ENCODE data around the gene LSM2.

LSM2 gene

DNA sequence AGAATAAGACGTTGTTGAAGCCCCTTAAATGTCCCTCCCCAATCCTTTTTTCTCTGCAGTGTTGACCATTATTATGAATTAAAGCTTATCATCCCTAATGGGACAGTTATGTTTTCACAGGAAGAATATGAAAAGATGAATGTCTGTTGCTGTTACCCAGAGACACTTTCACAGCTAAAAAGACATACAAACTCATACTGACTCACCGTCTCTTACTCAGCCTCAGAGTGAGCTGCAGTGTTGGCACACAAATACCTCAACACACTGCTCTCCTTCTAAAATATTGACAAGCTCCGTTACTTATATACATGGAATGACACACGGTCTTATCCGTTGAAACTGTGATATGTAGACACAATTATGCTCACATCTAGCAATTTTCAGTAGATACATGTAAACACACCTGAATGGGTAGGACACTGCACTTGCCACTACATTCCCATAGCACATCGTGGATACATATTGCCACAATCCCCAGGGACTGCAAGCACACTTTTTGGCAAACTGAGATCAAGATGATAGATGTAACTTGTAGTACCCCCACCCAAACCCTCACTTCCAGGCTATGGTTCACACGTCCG lies 53.9 kb downstream of the LSM2 start:
- TF ChIP-seq, protein P1, sequence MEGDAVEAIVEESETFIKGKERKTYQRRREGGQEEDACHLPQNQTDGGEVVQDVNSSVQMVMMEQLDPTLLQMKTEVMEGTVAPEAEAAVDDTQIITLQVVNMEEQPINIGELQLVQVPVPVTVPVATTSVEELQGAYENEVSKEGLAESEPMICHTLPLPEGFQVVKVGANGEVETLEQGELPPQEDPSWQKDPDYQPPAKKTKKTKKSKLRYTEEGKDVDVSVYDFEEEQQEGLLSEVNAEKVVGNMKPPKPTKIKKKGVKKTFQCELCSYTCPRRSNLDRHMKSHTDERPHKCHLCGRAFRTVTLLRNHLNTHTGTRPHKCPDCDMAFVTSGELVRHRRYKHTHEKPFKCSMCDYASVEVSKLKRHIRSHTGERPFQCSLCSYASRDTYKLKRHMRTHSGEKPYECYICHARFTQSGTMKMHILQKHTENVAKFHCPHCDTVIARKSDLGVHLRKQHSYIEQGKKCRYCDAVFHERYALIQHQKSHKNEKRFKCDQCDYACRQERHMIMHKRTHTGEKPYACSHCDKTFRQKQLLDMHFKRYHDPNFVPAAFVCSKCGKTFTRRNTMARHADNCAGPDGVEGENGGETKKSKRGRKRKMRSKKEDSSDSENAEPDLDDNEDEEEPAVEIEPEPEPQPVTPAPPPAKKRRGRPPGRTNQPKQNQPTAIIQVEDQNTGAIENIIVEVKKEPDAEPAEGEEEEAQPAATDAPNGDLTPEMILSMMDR (IDR thresholded peaks at IDR 0.05; ENCODE audit: control insufficient read depth, extremely low read depth, insufficient read depth): no peak
- no peak for DNase-seq (ENCODE audit: low read depth)
- no peak overlapping the region for H3K4me3 ChIP-seq (ENCODE audit: low read depth, low read length)

DNA sequence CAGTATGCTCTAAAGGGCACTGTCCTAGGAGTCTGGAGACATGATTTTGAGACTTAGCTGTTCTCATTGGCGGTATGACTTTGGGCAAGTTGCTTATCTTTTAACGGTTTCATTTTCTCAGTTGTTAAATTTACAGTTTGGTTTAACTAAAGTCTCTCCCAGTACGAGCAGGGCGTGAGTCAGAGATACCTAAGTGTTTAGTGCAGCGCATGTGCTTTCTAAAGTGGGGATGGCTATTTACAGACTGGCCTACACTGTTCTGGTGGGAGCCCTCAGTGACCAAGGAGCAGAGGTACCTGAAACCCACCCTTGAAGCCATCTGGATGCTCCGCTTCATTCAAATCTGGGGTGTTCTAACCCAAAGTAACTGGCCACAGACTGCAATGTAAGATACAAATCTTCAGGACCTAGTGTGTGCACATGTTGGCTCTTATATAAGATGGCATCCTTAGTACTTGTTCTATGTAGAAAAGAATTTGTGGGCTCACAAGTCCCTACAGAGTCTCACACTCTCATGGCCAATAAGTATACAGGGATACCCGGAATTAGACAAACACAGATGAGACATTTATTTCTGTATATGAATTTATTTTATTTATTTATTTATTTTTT lies 56.2 kb downstream of the LSM2 start:
- TF ChIP-seq, protein P1 (IDR thresholded peaks at IDR 0.05; ENCODE audit: control insufficient read depth, extremely low read depth, insufficient read depth): no peak
- H3K4me3 ChIP-seq (ENCODE audit: low read depth, low read length): no peak overlapping the region
- DNase-seq (ENCODE audit: low read depth): no peak

DNA sequence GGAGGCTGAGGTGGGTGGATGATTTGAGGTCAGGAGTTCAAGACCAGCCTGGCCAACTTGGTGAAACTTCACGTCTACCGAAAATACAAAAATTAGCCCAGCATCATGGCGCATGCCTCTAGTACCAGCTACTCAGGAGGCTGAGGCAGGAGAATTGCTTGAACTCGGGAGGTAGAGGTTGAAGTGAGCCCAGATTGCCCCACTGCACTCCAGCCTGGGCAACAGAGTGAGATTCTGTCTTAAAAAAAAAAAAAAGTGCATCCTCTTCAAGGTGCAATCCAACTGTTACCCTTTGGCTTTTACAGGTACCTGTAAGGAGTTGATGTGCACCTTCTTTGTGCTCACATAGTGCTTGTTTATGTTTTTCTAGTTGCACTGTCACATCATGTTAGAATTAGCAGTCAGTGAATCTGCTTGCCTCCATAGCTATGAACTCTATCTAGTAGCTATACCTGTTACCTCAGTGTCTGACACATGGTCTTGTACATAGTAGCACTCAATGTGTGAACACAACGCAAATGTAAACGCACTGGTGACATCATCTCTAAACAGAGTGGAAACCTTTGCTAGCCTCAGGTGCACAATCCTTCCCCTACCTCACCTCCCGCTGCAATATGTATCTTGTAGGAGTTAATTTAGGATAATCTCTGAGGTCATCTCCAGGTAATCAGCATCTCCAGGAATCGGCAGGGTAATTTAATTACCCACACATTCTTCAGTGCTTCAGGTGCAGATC lies 57.3 kb downstream of the LSM2 start:
- DNase-seq (ENCODE audit: low read depth): no peak
- TF ChIP-seq, protein P1 (IDR thresholded peaks at IDR 0.05; ENCODE audit: control insufficient read depth, extremely low read depth, insufficient read depth): no peak
- no peak overlapping the region for H3K4me3 ChIP-seq (ENCODE audit: low read depth, low read length)

All from LNCaP clone FGC (cell line).